NCI-H1048 (cell line): ENCODE data around the gene DIS3L2.

Experiments used
- DNase-seq: peaks from one replicate; lab custom pipeline; 2025; lab: John Stamatoyannopoulos, UW

Gene DIS3L2

GRCh38 chr2:231961349-231962166, at the start of gene DIS3L2:
Gene DIS3L2, plus strand, starts transcription at chr2:231961713. Its CDS starts 53,215 bp downstream, at chr2:232014928.
- peak; percentile 61 for DNase-seq

DNA sequence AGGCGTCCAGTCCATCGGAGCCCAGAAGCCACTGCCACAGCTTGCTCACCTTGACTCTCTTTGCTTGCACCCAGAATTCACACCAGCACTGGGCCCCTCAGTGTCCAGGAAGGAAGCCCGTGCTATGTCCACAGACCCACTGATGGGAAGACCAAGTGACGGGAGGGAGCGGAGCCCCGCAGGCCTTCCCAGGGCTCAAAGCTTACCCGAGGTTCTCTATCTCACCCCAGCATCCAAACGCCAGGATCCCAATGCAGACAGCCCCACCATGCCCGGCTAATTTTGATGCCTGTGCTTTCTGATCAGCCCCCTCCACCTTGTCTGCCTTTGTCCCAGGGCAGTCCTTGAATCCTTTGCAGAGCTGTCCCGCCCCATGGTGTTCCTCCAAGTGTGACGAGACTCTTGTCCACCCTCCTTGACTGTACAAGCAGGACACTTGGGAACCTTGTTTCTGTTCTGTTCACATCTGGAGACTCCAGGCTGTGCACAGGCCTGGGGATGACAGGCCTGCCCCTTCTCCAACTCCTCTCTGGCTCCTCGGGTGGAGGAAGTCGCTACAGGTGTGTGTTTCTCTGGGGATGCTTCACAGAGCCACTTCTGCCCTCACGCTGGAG, 47.3 kb upstream of the DIS3L2 start:
- DNase-seq = no peak

- DNase-seq = no peak
Measured at GRCh38 chr2:231917280-231918066, 44.0 kb upstream of the DIS3L2 start.

DNA sequence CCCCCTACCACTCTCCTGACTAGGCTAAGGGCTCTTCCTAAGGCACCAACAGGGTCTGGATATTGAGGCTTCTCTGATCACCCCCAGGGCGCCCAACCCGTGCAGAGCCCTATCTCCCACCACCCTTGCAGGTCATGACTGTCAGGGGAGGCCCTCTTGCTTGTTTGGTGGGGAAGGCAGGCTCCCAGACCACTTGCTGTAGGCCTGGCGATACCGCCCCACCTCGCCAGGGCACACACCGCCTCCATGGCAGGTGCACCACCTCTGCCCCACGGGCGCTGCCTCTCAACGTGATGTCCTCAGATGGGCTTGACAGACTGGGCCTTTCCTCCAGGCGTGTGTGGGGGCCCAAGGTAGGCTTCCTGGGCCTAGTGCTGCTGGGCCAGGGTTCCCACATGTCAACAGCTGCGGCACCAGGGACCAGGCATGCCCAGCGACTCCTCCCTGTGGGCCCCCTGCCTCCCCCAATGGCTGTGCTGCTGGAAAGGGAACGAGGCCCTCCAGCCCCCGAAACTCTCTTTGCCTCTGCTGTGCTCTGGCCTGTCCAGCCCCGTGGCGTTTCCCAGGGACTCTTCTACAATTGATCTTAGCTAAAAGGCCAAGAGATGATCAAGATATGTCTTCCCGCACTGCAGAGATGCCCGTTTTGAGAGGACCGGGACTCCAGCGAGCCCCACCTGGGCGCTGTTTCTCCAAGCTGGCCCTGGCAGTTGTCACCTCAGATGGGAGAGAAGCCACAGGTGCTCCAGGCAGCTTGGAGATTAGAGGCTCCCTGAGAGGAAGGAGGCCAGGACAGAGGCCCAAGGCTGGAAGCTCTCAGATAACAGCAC, 42.8 kb upstream of the DIS3L2 start:
- DNase-seq = no peak

DNA sequence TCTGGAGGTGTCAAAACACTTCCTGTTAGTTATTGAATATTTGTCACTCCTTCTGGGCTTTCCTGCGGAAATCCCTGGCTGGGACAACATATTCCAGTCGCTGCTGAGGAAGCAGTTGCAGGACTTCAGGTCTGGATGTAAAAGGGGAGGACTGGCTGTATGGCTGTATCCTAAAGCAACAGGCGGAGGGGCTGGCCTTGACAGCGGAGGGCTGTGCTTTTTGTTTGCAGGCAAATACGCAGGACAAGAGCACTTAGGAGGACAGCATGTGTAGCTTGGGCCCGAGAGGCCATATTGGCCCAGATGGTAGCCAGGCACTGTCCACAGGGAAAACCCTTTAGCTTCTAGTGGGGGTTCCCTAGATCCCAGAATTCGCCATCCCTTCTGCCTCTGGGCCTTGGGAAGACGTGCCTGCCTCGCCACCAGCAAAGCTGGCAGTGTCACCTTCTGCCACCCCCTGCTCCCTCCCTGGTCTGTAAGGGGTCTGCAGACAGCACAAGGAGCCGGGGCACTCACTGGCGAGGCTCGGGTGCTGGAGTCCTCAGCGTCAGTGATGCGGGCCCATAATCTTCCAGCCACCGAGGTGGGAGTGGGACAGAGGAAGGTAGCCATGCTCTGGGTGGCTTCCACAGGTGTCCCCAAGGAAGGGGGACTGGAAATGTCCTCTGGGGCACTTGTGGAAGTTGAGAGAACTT, 42.0 kb upstream of the DIS3L2 start:
- DNase-seq = no peak

DNA sequence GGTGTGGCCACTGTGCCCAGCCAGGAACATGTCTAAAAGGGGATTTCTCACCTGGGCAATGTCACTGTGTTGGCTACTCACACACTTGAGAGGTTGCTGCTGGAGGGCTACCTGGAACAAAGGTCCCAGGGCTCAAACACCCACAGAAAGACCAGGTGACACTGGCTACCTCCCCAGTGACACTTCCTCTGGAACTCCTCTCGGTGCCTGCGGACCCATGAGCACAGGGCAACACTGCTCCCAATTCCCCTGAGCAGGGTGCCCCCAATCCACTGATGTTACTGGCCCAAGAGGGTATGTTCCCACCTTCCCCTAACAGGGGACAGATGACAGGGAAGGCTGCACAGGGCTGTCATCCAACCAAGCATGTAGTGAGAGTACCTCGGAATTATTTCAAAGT, 41.1 kb upstream of the DIS3L2 start:
- DNase-seq = no peak

- no peak for DNase-seq
Measured at GRCh38 chr2:231920795-231921194, 40.7 kb upstream of the DIS3L2 start.

GRCh38 chr2:231922311-231923009, 39.1 kb upstream of the DIS3L2 start:
- DNase-seq = no peak

DNA sequence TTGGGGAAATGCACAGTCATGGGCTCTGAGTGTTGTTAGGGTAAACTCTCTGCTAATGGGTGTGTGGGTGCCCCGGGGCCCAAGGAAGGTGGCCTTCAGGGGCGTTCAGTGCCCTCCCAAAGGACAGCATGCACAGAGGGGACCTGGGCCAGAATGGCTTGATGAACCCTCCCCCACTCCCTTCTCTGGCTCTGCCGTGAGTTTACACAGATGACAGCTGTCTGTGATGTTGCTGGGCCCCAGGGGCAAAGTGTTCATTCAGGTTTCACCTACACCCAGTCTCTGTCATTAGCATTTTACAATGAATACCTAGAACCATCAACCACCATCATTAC, 38.5 kb upstream of the DIS3L2 start:
- no peak for DNase-seq

GRCh38 chr2:231923951-231924888, 37.3 kb upstream of the DIS3L2 start:
- no peak for DNase-seq

DNA sequence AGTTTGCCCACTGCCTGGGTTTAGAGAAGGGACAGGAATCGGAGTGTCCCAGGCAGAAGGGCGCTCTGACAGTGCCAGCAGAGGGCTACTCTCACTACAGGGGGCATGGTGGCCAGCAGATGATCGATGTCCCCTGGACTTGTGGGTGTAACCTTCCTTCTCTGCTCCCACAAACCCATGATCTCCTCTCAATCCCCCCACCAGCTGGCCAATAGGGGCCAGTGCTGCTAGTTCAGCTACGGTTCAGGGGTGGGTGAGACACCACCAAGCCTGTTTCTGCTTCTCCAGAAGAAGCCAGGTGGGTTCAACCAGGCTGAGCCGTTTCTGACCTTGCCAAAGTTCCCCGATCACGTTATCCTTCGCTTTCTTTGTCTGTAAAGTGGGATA, 36.6 kb upstream of the DIS3L2 start:
- no peak for DNase-seq

DNA sequence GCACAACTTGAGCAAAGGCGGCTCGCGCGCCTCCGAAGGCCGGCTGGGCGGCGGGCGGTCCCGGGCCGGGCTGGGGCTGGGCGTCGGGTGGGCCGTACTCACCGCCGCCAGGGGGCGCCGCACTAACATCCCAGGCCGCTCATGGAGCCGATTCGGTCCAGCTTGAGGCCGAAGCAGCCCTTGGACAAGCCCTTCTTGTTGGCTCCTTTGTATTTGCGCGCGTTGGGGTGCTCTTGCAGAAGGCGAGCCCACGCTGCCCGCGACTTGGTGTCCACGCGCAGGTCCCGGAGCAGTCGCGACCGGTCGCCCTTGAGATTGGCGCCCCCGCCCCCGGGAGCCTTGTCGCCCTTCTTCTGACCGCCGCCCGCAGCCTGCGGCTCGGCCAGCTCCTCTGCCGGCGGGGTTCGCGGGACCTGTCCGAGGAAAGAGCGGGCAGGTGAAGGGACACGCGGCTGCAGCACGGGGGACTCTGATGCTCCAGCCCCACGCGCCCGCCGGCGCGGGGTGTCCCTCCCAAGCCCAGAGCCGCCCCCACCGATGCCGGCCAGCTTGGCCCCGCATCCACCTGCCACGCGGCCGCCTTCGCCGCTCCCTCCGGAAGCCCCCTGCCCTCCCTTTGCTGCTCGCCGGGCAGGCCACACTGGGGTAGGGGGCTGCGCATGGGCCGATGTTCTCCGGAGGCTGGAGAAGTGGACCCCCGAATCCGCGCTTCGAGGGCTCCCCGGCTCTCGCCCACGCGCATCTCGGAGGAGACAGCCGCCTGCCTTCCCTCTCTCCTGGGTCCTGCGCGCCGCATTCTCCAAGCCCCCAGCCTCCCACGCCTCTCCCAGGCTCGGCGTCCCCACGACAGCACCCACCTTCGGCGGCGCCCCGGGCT, 36.0 kb upstream of the DIS3L2 start:
- DNase-seq = peak; percentile 65

DNA sequence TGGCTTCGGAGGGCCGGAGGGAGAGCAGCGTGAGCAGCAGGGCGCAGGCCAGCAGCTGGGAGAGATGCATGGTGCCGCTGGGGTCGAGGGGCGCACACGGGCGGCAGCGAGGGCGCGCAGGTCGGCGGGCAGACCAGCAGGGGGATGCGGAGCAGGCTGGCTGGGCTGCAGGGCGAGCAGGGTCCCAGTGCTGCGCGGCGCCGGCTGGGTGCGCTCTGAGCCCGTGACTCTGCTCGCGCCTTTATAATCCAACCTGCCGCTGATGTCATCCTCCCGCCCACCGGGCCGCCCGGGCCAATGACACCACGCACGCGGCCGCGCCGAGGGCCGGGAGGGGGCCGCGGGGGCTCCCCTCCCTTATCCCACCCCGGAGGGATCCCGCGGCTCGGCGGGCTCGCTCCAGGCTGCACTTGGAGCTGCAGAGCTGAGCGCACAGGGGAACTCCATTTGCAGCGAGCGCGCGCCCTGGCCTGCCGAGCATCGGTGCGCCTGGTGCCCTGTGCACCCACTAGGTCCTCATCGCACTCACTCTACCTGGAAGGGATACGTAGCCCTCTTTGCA, 35.3 kb upstream of the DIS3L2 start, which contains the start of gene NPPC:
Gene NPPC (minus strand): TSS at position 217 of the 562 bp plus-strand sequence. CDS start 147 bp downstream, at position 70.
- peak; percentile 64 for DNase-seq

GRCh38 chr2:231926761-231927565, 34.5 kb upstream of the DIS3L2 start:
- no peak for DNase-seq

GRCh38 chr2:231927566-231927890, 34.0 kb upstream of the DIS3L2 start:
- no peak for DNase-seq

GRCh38 chr2:231928481-231928880, 33.0 kb upstream of the DIS3L2 start:
- DNase-seq = no peak

GRCh38 chr2:231928901-231929725, 32.4 kb upstream of the DIS3L2 start:
- no peak for DNase-seq
